Neutrophil (primary cell): ENCODE measurements around the gene GNLY.
"Not testable (repeated sequence)": the region's sequence is repeated elsewhere in the genome, so short reads cannot be mapped to it uniquely, and the experiment has no call there.

Experiments used
- H3K27ac ChIP-seq: fragments of 200-600 bp; sonication (generic); 2 replicates; pipeline ENCODE4 v1.5.1; 2016; ENCODE audit warnings: mild to moderate bottlenecking, moderate library complexity
- H3K27me3 ChIP-seq: fragments of 200-600 bp; sonication (generic); 2 replicates; pipeline ENCODE4 v1.6.0; 2016; ENCODE audit warnings: mild to moderate bottlenecking
- H3K36me3 ChIP-seq: fragments of 200-600 bp; sonication (generic); 2 replicates; pipeline ENCODE4 v1.5.1; 2017
- H3K4me1 ChIP-seq, 2 experiments: fragments of 200-600 bp in 1 of 2; sonication (generic) in 1 of 2; 1 replicate in 1 of 2; 2 replicates in 1 of 2; pipeline versions ENCODE4 v1.5.1 to v1.6.1; 2013 to 2016; ENCODE audit warnings: low read depth in 1 of 2, low read length in 1 of 2, mild to moderate bottlenecking in 1 of 2, moderate library complexity in 1 of 2; ENCODE audit not compliant: control insufficient read depth in 1 of 2, insufficient read depth in 1 of 2
- H3K4me3 ChIP-seq, 2 experiments: fragments of 200-600 bp in 1 of 2; sonication (generic) in 1 of 2; 1 replicate in 1 of 2; 2 replicates in 1 of 2; pipeline ENCODE4 v1.5.1; 2013 to 2016; ENCODE audit warnings: low read depth in 1 of 2, low read length in 1 of 2, mild to moderate bottlenecking in 1 of 2, moderate library complexity in 1 of 2
- H3K9me3 ChIP-seq: fragments of 200-600 bp; sonication (generic); 2 replicates; pipeline ENCODE4 v1.5.1; 2016
- CTCF ChIP-seq: fragments of 200-600 bp; sonication (generic); IDR thresholded peaks from 2 replicates; pipeline ENCODE4 v1.5.1; 2016; ENCODE audit warnings: antibody characterized with exemption

GNLY gene

GRCh38 chr2:85666435-85667316 lies 27.5 kb upstream of the GNLY start:
- H3K27me3 ChIP-seq = no peaks in the 10 kb centered on the region
- H3K4me3 ChIP-seq = no peak overlapping the region
- peaks cover 34 to 39% of the 10 kb centered on the region in 2 experiments for H3K4me1 ChIP-seq
- no peak for TF ChIP-seq CTCF
- no peaks in the 10 kb centered on the region for H3K36me3 ChIP-seq
- no peaks in the 10 kb centered on the region for H3K9me3 ChIP-seq
- H3K27ac ChIP-seq = no peak overlapping the region

- Histone ChIP-seq H3K36me3 (no peaks in the 10 kb centered on the region), H3K27ac (no peak overlapping the region), H3K4me3 (no peak overlapping the region), H3K27me3 (no peaks in the 10 kb centered on the region), H3K9me3 (no peaks in the 10 kb centered on the region), H3K4me1 (peaks cover 42 to 48% of the 10 kb centered on the region in 2 experiments)
- no peak for TF ChIP-seq CTCF
Measured at GRCh38 chr2:85667561-85668008, 26.6 kb upstream of the GNLY start.

- no peak for TF ChIP-seq CTCF
- Histone ChIP-seq H3K27me3 (no peaks in the 10 kb centered on the region), H3K4me1 (peaks cover 48 to 54% of the 10 kb centered on the region in 2 experiments)
Measured at GRCh38 chr2:85668009-85668856, 25.9 kb upstream of the GNLY start, which contains the start of gene SFTPB. Gene SFTPB (minus strand): TSS chr2:85668199. CDS start chr2:85668183, 16 bp downstream.

GRCh38 chr2:85668857-85669142 lies 25.4 kb upstream of the GNLY start:
- no peaks in the 10 kb centered on the region for H3K9me3 ChIP-seq
- H3K27me3 ChIP-seq = no peaks in the 10 kb centered on the region
- H3K4me3 ChIP-seq = no peak overlapping the region
- no peak overlapping the region for H3K27ac ChIP-seq
- peaks cover 54 to 60% of the 10 kb centered on the region in 2 experiments for H3K4me1 ChIP-seq
- TF ChIP-seq CTCF = no peak
- H3K36me3 ChIP-seq = no peaks in the 10 kb centered on the region

More at GRCh38 chr2:85668009-85668856, 25.9 kb upstream of the GNLY start, which contains the start of gene SFTPB:
- Histone ChIP-seq H3K36me3 (no peaks in the 10 kb centered on the region), H3K27ac (no peak within 1 kb of the TSS), H3K4me3 (no peak within 1 kb of the TSS), H3K9me3 (no peaks in the 10 kb centered on the region)

GRCh38 chr2:85669549-85669948 lies 24.6 kb upstream of the GNLY start:
- Histone ChIP-seq H3K27ac (no peak overlapping the region), H3K9me3 (no peaks in the 10 kb centered on the region), H3K4me1 (peaks cover 61 to 67% of the 10 kb centered on the region in 2 experiments), H3K27me3 (no peaks in the 10 kb centered on the region), H3K4me3 (no peak overlapping the region), H3K36me3 (no peaks in the 10 kb centered on the region)
- TF ChIP-seq CTCF = no peak

GRCh38 chr2:85670416-85670815 lies 23.7 kb upstream of the GNLY start:
- peaks cover 70 to 76% of the 10 kb centered on the region in 2 experiments for H3K4me1 ChIP-seq
- not testable (repeated sequence) for H3K27me3 ChIP-seq, H3K9me3 ChIP-seq, H3K4me3 ChIP-seq, H3K36me3 ChIP-seq, H3K27ac ChIP-seq
